Kidney (tissue), 14 donors: Measurements from ENCODE around the gene MIOX. TPM values are rescaled to one million over a fixed set of nuclear protein-coding genes. Genes with fewer than 3 reads are reported as not detected.

Experiments
- DNase-seq, 5 donors: peaks; one replicate each; pipeline ENCODE4 v3.0.0-alpha.2; 2013 to 2020
- FAIRE-seq: peaks from 2 replicates; lab custom pipeline; 2012; peaks lifted over from hg19 to GRCh38; lab: Jason Lieb, UNC
- H3K27ac ChIP-seq, 2 donors: one replicate each; pipeline ENCODE4 v1.7.0; 2013; ENCODE audit warnings: low read depth in 2 of 2, low read length in 2 of 2, inconsistent platforms in 1 of 2
- H3K27me3 ChIP-seq: one replicate; pipeline ENCODE4 v1.7.1; 2013; ENCODE audit warnings: low read length, inconsistent platforms; ENCODE audit not compliant: control insufficient read depth, insufficient read depth
- H3K36me3 ChIP-seq, 3 donors: one replicate each; pipeline versions ENCODE4 v1.7.0 to v1.7.1; 2013; ENCODE audit warnings: low read length in 3 of 3, control low read depth in 1 of 3, inconsistent platforms in 1 of 3; ENCODE audit not compliant: insufficient read depth in 3 of 3, control insufficient read depth in 2 of 3
- H3K4me1 ChIP-seq, 3 donors: one replicate each; pipeline versions ENCODE4 v1.7.0 to v1.7.1; 2013; ENCODE audit warnings: low read length in 3 of 3, inconsistent platforms in 1 of 3, low read depth in 1 of 3; ENCODE audit not compliant: control insufficient read depth in 2 of 3, insufficient read depth in 2 of 3
- H3K4me3 ChIP-seq, 3 donors: one replicate each; pipeline versions ENCODE4 v1.7.0 to v1.8.1; 2013; ENCODE audit warnings: low read length in 3 of 3, control low read depth in 1 of 3, inconsistent platforms in 1 of 3
- H3K9ac ChIP-seq, 3 donors: one replicate each; pipeline versions ENCODE4 v1.7.0 to v1.7.1; 2013; ENCODE audit warnings: low read length in 3 of 3, control low read depth in 1 of 3, inconsistent platforms in 1 of 3
- H3K9me3 ChIP-seq, 3 donors: one replicate each; pipeline versions ENCODE4 v1.7.0 to v1.7.1; 2013; ENCODE audit warnings: low read length in 3 of 3, control low read depth in 1 of 3, inconsistent platforms in 1 of 3; ENCODE audit not compliant: control insufficient read depth in 2 of 3, insufficient read depth in 1 of 3
- intact Hi-C: fragments of 100-400 bp; cut with DNase I; formaldehyde crosslinking; loops from one replicate; pipeline ENCODE4 v1.11.1; 2022
- polyA plus RNA-seq: library from polyadenylated mRNA; stranded (reverse); fragments of 350-450 nt; fragmentation: Illumina TruSeq; extraction: RNeasy Lipid Tissue Mini Kit (QIAGEN cat#74804); gene quantifications from one replicate; pipeline ENCODE4 v1.2.3, GENCODE V29; 2014; ENCODE audit warnings: low read depth, low replicate concordance; ENCODE audit not compliant: insufficient read depth
- total RNA-seq: library from RNA; stranded (reverse); fragmentation: NEBNext Ultra II Directional; extraction: Animal tissue kit (Norgen Biotek cat#: 25700); gene quantifications from one replicate; pipeline ENCODE4 v1.2.1, GENCODE V29; 2021
- TF ChIP-seq, protein P1 (sequence below): IDR thresholded peaks from 3 replicates; pipeline ENCODE4 v1.5.1; 2012; ENCODE audit warnings: mild to moderate bottlenecking, moderate library complexity, borderline replicate concordance; ENCODE audit not compliant: insufficient read depth; ENCODE audit errors: extremely low read depth
- donor health status: control.
- donor health status: control.
- donor health status: control.
- donor health status: control.
- donor health status: control.
- donor health status: DM: yes; HTN: yes; CAD: no.
- donor health status: Normal renal cell carcinoma (clear cell type).

The MIOX gene
- total and polyA plus RNA-seq, 2 donors from 2014 or later, result 3.5 to 455 TPM

- no peak overlapping the region for H3K4me3 ChIP-seq
- FAIRE-seq, result no peak
- peak in 1 of 5 donors; percentile 69 for DNase-seq
- intact Hi-C loops, result no loop called here
- H3K27me3 ChIP-seq, result no peaks in the 10 kb centered on the region
- peaks cover 0 to 22% (median 19%) of the 10 kb centered on the region in 3 donors for H3K4me1 ChIP-seq
- no peak overlapping the region for H3K27ac ChIP-seq
- H3K9me3 ChIP-seq, result no peaks in the 10 kb centered on the region
- no peak overlapping the region for H3K9ac ChIP-seq
- TF ChIP-seq, protein P1, sequence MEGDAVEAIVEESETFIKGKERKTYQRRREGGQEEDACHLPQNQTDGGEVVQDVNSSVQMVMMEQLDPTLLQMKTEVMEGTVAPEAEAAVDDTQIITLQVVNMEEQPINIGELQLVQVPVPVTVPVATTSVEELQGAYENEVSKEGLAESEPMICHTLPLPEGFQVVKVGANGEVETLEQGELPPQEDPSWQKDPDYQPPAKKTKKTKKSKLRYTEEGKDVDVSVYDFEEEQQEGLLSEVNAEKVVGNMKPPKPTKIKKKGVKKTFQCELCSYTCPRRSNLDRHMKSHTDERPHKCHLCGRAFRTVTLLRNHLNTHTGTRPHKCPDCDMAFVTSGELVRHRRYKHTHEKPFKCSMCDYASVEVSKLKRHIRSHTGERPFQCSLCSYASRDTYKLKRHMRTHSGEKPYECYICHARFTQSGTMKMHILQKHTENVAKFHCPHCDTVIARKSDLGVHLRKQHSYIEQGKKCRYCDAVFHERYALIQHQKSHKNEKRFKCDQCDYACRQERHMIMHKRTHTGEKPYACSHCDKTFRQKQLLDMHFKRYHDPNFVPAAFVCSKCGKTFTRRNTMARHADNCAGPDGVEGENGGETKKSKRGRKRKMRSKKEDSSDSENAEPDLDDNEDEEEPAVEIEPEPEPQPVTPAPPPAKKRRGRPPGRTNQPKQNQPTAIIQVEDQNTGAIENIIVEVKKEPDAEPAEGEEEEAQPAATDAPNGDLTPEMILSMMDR, result no peak
- peaks cover 0 to 20% (median 15%) of the 10 kb centered on the region in 3 donors for H3K36me3 ChIP-seq
These were observed 46.0 kb upstream of the MIOX start for GRCh38 chr22:50440544-50441249.

DNA sequence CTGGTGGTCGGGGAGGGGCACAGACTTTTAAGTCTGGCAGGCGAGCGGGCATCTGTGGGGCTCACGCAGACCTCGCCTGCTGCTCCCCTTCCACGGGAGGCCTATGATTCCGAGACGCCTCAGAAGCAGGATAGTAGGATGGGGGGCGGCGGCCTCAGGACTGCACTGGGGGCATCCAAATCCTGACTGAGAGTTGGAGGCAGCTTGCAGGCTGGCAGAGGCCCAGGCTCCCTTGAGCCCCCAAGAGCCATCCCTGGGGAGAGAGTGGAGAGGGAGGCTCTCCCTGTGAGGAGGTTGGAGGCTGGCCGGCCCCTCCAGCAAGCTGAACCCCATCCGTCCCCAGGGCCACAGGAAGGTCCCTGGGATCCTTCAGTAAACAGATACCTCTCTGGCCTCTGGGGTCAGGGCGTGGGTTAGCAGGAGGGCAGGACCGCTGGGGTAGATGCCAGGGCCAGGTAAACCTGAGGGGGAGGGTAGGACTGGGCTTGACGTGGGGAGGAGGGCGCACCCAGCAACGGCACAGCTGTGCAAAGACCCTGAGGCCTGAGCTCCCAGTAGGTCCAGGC lies 45.1 kb upstream of the MIOX start:
- Histone ChIP-seq H3K36me3 (peaks cover 0 to 15% (median 15%) of the 10 kb centered on the region in 3 donors), H3K27me3 (no peaks in the 10 kb centered on the region), H3K9me3 (no peaks in the 10 kb centered on the region), H3K4me1 (peaks cover 0 to 25% (median 22%) of the 10 kb centered on the region in 3 donors), H3K4me3 (no peak overlapping the region), H3K9ac (no peak overlapping the region), H3K27ac (no peak overlapping the region)
- intact Hi-C loops, result no loop called here
- DNase-seq, result peak in 1 of 5 donors; percentile 64
- TF ChIP-seq, protein P1, result no peak
- no peak for FAIRE-seq

DNA sequence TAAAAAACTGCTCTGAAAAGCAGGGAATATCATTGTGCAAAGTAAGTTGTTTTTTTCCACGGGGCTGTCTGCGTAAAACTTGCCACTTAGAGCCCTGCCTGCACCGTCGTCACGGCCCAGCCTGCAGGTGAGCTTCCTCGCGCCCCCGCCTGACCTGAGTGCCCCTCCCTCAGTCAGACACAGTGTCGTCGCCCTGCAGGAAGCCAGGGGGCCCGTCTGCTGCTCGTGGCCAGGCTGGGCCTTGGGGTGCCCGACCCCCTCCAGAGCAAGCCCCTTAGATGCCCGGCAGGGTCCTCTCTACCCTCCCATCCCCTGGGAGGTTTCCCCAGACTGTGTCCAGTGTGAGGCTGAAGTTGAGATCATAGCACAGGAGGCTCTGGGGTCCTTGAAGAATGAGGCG lies 43.5 kb upstream of the MIOX start:
- Histone ChIP-seq H3K4me1 (peaks cover 0 to 25% (median 22%) of the 10 kb centered on the region in 3 donors), H3K27me3 (no peaks in the 10 kb centered on the region), H3K4me3 (no peak overlapping the region), H3K36me3 (peaks cover 0 to 25% (median 15%) of the 10 kb centered on the region in 3 donors), H3K9ac (no peak overlapping the region), H3K9me3 (no peaks in the 10 kb centered on the region), H3K27ac (peak overlapping the region; percentile 43 to 48)
- DNase-seq (peak in 1 of 5 donors; percentile 73), FAIRE-seq (no peak)
- TF ChIP-seq, protein P1, result no peak
- intact Hi-C loops, result no loop called here
